Parathyroid adenoma (tissue), 2 donors: ENCODE measurements around the gene MAFF.

Source experiments
- H2AFZ ChIP-seq: fragments of 300-600 bp; sonication (generic); one replicate; pipeline ENCODE4 v1.7.0; 2017; ENCODE audit warnings: antibody characterized with exemption, mild to moderate bottlenecking
- H3K27ac ChIP-seq: fragments of 300-600 bp; sonication (generic); one replicate; pipeline ENCODE4 v1.7.0; 2017
- H3K27me3 ChIP-seq: fragments of 300-600 bp; sonication (generic); one replicate; pipeline ENCODE4 v1.7.0; 2017; ENCODE audit warnings: low read length; ENCODE audit not compliant: control insufficient read depth, insufficient read depth
- H3K36me3 ChIP-seq: fragments of 300-600 bp; sonication (generic); one replicate; pipeline ENCODE4 v1.7.0; 2017; ENCODE audit warnings: low read length; ENCODE audit not compliant: control insufficient read depth, insufficient read depth
- H3K4me1 ChIP-seq: fragments of 300-600 bp; sonication (generic); one replicate; pipeline ENCODE4 v1.7.0; 2017; ENCODE audit warnings: control low read depth
- H3K4me2 ChIP-seq: fragments of 300-600 bp; sonication (generic); one replicate; pipeline ENCODE4 v1.7.0; 2017; ENCODE audit warnings: low read length
- H3K4me3 ChIP-seq: fragments of 300-600 bp; sonication (generic); one replicate; pipeline ENCODE4 v1.7.0; 2017; ENCODE audit warnings: low read depth, low read length
- H3K79me2 ChIP-seq: fragments of 300-600 bp; sonication (generic); one replicate; pipeline ENCODE4 v1.7.0; 2017; ENCODE audit warnings: control low read depth
- H3K9ac ChIP-seq: fragments of 300-600 bp; sonication (generic); one replicate; pipeline ENCODE4 v1.7.0; 2017; ENCODE audit warnings: mild to moderate bottlenecking
- H3K9me3 ChIP-seq: fragments of 300-600 bp; sonication (generic); one replicate; pipeline ENCODE4 v1.7.0; 2017; ENCODE audit warnings: low read length; ENCODE audit not compliant: control insufficient read depth
- CTCF ChIP-seq: fragments of 300-600 bp; sonication (generic); IDR thresholded peaks from one replicate; pipeline ENCODE4 v1.7.0; 2017; ENCODE audit warnings: antibody characterized with exemption, mild to moderate bottlenecking
- donor health status: primary hyperparathyroidism.

Gene MAFF

GRCh38 chr22:38186429-38186828 is 15.4 kb upstream of the MAFF start:
- Histone ChIP-seq H3K4me1 (no peaks in the 10 kb centered on the region), H3K4me2 (no peak overlapping the region), H3K9me3 (no peaks in the 10 kb centered on the region), H3K79me2 (no peaks in the 10 kb centered on the region), H3K36me3 (no peaks in the 10 kb centered on the region), H3K27ac (no peak overlapping the region), H3K27me3 (no peaks in the 10 kb centered on the region), H3K9ac (no peak overlapping the region), H3K4me3 (no peak overlapping the region), H2AFZ (no peak overlapping the region)
- no peak for TF ChIP-seq CTCF

GRCh38 chr22:38187413-38188212 is 14.2 kb upstream of the MAFF start:
- Histone ChIP-seq H3K4me2 (peak overlapping the region; percentile 9), H3K79me2 (no peaks in the 10 kb centered on the region), H3K27ac (no peak overlapping the region), H2AFZ (no peak overlapping the region), H3K9ac (no peak overlapping the region), H3K4me3 (no peak overlapping the region), H3K9me3 (no peaks in the 10 kb centered on the region), H3K27me3 (no peaks in the 10 kb centered on the region), H3K4me1 (no peaks in the 10 kb centered on the region), H3K36me3 (no peaks in the 10 kb centered on the region)
- TF ChIP-seq CTCF = no peak

- no peaks in the 10 kb centered on the region for H3K9me3 ChIP-seq
- no peak overlapping the region for H3K27ac ChIP-seq
- no peaks in the 10 kb centered on the region for H3K36me3 ChIP-seq
- no peak overlapping the region for H3K4me3 ChIP-seq
- no peak overlapping the region for H2AFZ ChIP-seq
- no peaks in the 10 kb centered on the region for H3K27me3 ChIP-seq
- no peak for TF ChIP-seq CTCF
- no peak overlapping the region for H3K9ac ChIP-seq
- no peak overlapping the region for H3K4me2 ChIP-seq
- no peaks in the 10 kb centered on the region for H3K79me2 ChIP-seq
- H3K4me1 ChIP-seq = no peaks in the 10 kb centered on the region
Measured at GRCh38 chr22:38189104-38189503, 12.7 kb upstream of the MAFF start.

GRCh38 chr22:38190581-38190980 is 11.2 kb upstream of the MAFF start:
- H3K9ac ChIP-seq = no peak overlapping the region
- no peak overlapping the region for H3K4me3 ChIP-seq
- no peak overlapping the region for H3K27ac ChIP-seq
- H3K4me2 ChIP-seq = no peak overlapping the region
- TF ChIP-seq CTCF = no peak
- H2AFZ ChIP-seq = no peak overlapping the region
- H3K27me3 ChIP-seq = no peaks in the 10 kb centered on the region
- no peaks in the 10 kb centered on the region for H3K4me1 ChIP-seq
- no peaks in the 10 kb centered on the region for H3K79me2 ChIP-seq
- H3K36me3 ChIP-seq = no peaks in the 10 kb centered on the region
- no peaks in the 10 kb centered on the region for H3K9me3 ChIP-seq

GRCh38 chr22:38191055-38191454 is 10.7 kb upstream of the MAFF start:
- Histone ChIP-seq H2AFZ (no peak overlapping the region), H3K9ac (no peak overlapping the region), H3K4me3 (no peak overlapping the region), H3K4me2 (no peak overlapping the region), H3K36me3 (no peaks in the 10 kb centered on the region), H3K4me1 (no peaks in the 10 kb centered on the region), H3K9me3 (no peaks in the 10 kb centered on the region), H3K27me3 (no peaks in the 10 kb centered on the region), H3K27ac (no peak overlapping the region), H3K79me2 (no peaks in the 10 kb centered on the region)
- TF ChIP-seq CTCF = no peak
